HG03066 (cell line): ENCODE data around the gene GSTA4.
"Not testable (repeated sequence)": the region's sequence is repeated elsewhere in the genome, so short reads cannot be mapped to it uniquely, and the experiment has no call there.

Experiments used
- ATAC-seq: cut with Tn5 transposase; IDR thresholded peaks from one replicate; pipeline ENCODE4 v1.9.1; 2021; ENCODE audit warnings: low read depth; ENCODE audit not compliant: unreplicated experiment

Gene GSTA4

GRCh38 chr6:53014744-53015143 is 19.7 kb upstream of the GSTA4 start:
- ATAC-seq, result no peak

- ATAC-seq, result no peak
Measured at GRCh38 chr6:53014063-53014462, 19.0 kb upstream of the GSTA4 start.

DNA sequence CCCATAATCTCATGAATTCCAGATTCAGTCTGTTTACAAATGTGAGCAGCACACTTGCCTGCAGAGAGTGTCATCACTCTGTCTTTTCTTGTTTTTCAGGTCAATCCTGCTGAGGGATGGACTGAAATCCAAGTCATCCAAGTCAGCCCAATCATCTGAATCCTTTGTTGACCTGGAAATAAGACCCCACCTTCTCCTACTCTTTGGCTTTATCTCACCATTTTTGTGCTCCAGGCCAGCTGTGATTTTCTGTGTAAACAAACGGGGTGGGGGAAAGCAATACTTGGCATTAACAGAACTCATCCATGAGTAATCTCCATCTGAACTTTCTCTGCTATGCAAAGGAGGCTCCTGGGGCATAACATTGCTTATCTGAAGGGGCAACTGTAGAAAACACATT is 16.9 kb upstream of the GSTA4 start:
- ATAC-seq, result no peak

GRCh38 chr6:53010504-53010903 is 15.4 kb upstream of the GSTA4 start:
- no peak for ATAC-seq

- ATAC-seq, result no peak
Measured at GRCh38 chr6:53009511-53009910, 14.4 kb upstream of the GSTA4 start.

DNA sequence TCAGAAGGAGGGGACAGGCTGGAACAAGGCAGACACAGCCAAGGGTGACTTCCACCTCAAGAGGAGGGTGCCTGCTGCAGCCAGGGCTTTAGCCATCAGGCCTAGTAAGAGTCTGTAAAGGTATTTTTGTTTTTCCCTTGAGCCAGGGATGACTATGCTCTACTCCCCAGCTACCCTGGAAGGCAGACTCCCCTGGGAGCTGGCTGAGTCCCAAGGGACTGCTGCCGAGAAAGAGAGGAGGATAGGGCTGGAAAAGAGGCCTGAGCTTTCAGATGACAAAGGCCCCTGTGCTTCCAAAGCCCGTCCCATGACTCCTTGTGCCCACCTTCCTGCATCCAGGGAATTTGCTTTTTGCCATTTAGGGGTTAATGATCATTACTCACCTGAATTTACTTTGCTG is 14.0 kb upstream of the GSTA4 start:
- ATAC-seq, result no peak

DNA sequence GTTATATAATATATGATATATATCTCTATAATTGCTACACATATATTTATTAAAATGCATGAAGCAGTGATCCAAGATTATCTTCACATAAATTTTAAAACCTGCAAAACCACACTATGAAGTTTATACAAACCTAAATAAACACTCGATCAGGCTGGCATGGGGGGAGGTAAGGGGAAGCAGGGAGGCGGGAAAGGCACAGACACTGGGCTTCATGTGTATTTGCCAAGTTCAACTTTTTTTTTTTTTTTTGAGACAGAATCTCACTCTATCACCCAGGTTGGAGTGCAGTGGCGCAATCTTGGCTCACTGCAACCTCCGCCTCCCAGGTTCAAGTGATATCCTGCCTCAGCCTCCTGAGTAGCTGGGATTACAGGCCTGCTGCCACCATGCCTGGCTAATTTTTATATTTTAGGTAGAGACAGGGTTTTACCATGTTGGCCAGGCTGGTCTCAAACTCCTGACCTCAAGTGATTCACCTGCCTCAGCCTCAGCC is 13.2 kb upstream of the GSTA4 start:
- ATAC-seq, result not testable (repeated sequence)

GRCh38 chr6:53005663-53006250 is 10.7 kb upstream of the GSTA4 start:
- ATAC-seq, result no peak

DNA sequence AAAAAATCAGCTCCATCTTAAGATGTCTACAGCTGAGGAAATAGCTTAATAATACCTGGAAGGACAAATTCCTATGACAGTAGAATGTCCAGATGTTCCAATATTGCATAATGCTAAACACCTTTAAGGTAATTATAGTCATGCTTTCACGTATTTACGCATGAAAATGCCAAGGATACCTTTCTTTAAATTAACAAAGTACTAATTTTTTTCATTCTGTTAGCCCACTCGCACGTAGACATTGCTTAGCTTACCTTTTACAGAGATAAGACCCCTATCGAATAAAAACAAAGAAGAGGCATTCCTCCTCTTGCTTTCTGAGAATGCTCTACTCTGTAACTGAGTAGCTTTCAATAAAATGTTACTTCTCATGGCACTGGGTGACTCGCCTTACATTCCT is 4.4 kb upstream of the GSTA4 start:
- no peak for ATAC-seq

DNA sequence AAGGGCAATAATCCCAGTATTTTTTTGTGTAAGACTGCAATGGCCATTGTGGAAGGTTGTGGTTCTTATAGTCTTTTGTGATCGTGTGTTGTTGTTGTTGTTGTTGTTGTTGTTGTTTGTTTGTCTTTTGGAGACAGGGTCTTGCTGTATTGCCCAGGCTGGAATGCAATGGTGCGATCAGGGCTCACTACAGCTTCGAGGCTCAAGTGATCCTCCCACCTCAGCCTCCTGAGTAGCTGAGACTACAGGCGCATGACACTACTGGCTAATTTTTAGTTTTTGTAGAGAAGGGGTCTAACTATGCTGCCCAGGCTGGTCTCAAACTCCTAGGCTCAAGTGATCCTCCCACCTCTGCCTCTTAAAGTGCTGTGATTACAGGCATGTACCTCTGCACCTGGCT is 3.5 kb upstream of the GSTA4 start:
- ATAC-seq, result no peak

DNA sequence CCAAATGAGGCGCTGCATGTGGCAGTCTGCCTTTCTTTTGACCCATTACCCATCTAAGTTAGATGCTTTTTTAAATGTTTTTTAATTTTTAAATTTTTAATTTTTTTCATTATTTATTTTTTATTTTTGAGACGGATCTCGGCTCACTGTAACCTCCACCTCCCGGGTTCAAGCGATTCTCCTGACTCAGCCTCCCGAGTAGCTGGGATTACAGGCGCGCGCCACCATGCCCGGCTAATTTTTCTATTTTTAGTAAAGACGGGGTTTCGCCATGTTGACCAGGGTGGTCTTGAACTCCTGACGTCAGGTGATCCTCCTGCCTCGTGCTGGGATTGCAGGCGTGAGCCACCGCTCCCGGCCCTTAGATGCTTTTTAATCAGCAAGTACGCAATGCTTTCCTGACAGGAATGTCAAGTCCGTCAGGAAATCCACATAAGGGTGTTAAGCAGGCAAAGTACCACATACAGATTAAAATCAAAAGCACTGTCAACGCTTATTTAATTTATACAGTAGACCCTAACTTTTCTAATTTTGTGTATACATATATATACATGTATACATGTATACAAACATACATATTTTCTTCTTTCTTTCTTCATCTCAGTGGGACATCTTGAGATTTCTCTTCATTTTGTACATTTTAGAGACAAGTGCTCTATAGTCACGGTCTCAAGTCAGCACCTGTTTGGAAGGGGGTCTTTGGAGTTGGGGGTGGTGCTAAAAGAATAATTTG is 995 bp upstream of the GSTA4 start:
- no peak for ATAC-seq

GRCh38 chr6:52994839-52995088 is 320 bp downstream of the GSTA4 start:
- ATAC-seq, result peak; percentile 13

DNA sequence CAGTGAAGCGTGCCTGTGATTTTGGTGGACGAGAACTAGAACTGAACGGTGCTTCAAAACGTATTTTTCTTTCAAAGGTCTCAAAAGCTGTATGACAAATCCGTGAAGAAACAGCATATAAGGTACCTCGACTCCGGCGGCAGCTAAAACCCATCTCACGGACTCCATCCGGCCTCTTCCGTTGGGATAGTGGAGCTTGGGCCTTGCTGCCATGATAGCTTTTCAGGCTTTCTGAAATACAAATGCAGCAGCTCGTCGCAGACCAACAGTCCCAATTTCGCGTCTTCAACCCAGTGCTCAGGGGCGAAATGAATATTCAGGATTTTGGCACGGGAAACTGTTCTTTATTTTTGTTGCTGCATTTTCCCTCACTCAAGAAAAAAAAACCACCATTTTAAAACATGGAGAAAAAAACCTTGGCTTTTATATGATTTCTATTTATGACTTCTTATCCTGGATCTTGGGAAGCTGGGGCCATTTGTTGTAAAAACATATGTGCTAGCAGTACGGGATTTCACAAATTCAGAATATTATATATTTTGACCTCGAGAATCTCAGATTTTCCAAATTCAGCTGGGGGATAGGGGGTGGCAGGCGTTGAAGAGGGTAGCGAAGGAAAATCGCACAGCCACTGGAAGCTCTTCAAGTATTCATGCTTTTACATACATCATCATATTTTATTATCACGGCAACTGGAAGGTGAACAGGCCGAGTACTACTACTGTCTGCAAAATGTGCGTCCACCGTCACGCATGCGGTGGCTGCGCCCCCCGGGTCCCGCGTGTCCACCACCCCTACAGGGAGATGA is 849 bp downstream of the GSTA4 start:
- ATAC-seq, result peak; percentile 3

- no peak for ATAC-seq
Measured at GRCh38 chr6:52992980-52993920, 1.8 kb downstream of the GSTA4 start.

DNA sequence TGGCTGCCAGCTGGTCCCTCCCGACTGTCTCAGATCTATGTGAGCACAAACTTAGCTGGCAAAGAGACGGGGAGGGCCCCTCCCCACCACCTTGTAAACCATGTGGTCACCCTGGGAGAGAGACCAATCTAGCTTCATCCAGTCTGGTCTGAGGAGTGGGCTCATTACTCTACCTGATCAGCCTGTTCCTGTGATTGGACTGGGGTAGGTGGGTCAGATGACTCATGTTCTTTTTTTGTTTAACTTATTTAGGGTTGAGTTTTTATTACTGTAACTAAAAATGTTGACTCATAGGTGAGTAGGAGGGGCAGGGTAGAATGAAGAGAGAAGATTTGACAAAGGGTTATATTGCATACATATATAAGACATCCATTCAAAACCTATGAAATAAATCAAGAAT is 4.7 kb downstream of the GSTA4 start:
- no peak for ATAC-seq

DNA sequence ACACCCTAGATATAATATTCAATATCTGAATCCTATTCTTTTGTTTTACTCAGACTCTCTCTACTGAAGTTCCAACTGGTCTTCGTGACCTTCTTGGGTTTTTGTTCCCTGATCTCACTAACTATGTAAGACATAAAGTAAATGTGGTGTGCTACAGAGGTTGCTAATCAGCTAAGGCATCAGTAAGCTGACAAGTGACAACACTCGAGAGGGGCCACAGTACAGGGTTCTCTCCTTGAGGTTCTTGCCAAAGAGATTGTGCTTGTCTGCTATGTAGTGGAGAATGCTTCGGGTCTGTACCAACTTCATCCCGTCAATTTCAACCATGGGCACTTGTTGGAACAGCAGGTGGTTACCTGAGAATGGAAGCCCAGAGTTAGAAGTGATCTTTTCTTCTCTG is 9.9 kb downstream of the GSTA4 start:
- no peak for ATAC-seq

- peak; percentile 62 for ATAC-seq
Measured at GRCh38 chr6:52984247-52984646, 10.8 kb downstream of the GSTA4 start.

GRCh38 chr6:52983159-52983848 is 11.8 kb downstream of the GSTA4 start:
- ATAC-seq, result no peak

DNA sequence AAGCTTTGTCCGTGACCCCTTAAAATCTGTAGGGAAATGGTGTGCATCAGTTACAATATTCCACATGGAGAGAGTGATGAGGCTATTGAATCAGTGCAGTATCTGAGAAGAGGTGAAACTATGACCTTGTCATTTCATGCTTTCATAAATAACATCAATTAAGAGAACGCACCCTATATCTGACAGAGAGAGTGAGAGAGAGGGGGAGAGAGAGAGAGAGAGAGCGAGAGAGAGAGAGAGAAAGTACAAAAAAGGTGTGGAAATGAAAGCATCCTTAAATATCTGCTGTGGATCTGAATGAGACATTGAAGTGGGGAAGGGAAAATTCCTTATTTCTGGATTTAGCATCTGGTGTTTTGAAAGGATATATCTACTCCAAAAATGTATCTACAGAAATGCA is 12.4 kb downstream of the GSTA4 start:
- ATAC-seq, result no peak

DNA sequence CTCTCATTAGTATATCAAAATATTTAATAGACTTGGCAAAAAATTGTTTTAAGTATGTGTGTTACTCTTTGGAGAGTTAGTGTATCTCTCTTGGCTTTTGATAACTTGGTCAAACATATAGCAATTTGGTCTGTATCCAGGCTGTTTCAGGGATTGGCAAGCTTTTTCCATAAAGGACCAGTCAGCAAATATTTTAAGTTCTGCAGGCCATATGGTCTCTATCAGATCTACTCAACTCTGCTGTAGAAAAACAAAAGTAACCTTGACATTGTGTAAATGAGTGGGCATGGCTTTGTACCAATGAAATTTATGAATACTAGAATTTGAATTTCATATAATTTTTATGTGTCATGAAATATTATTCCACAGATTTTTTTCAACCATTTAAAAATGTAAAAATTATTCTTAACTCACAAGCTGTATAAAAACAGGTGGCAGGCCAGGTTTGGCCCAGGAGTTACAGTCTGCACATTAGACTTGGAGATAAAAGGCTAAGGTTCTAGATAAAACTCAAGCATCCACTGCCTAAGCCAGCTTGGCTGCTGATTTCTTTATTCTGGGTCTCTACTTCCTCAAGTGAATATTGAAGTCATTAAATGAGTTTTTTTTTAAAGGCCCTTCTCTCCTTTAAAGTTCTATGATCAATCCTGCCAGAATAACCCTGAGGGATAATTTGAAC is 13.7 kb downstream of the GSTA4 start:
- no peak for ATAC-seq
